PC-9 (cell line): ENCODE results near the gene TUT4.

ENCODE experiments used
- CTCF ChIP-seq: fragments of 200-600 bp; sonication (generic); conservative IDR thresholded peaks from 2 replicates; pipeline ENCODE4 v1.6.1; 2017; ENCODE audit warnings: mixed run types, antibody characterized with exemption, mild to moderate bottlenecking, moderate library complexity
- EZH2 ChIP-seq: fragments of 200-600 bp; sonication (generic); IDR thresholded peaks from 2 replicates; pipeline ENCODE4 v1.8.0; 2017; ENCODE audit warnings: antibody characterized with exemption, low read depth

DNA sequence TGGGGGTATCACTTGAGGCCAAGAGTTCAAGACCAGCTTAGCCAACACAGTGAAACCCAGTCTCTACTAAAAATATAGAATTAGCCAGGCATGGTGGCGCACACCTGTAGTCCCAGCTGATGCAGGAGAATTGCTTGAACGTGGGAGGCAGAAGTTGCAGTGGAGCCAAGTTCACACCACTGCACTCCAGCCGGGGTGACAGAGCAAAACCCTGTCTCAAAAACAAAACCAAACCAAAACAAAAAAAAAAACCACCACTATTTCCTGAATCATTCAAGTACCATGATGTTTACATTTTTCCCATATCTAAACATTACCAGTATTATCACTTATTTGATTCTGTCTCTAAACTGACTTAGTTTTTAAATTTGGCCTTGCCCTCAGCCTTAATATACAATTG is 29.5 kb downstream of the TUT4 start:
- no peak for TF ChIP-seq CTCF
- no peak for TF ChIP-seq EZH2
